Mesenchymal stem cell (in vitro differentiated cells and primary cell): ENCODE results near the gene ELOVL6.

ENCODE experiments used
- DNase-seq: peaks from one replicate; pipeline ENCODE4 v3.0.0-alpha.2; 2013
- H2AFZ ChIP-seq: one replicate; pipeline ENCODE4 v1.6.1; 2013; ENCODE audit warnings: low read depth, mild to moderate bottlenecking, control low read depth, inconsistent platforms, low read length, moderate library complexity
- H2AK5ac ChIP-seq: 2 replicates; pipeline ENCODE4 v1.6.1; 2013; ENCODE audit warnings: low read length, moderate library complexity, mild to moderate bottlenecking, inconsistent platforms; ENCODE audit not compliant: severe bottlenecking
- H2BK120ac ChIP-seq: one replicate; pipeline ENCODE4 v1.6.1; 2013; ENCODE audit warnings: low read depth, mild to moderate bottlenecking, inconsistent platforms, low read length, moderate library complexity
- H2BK12ac ChIP-seq, 2 experiments: one replicate each; pipeline ENCODE4 v1.6.1; 2013; ENCODE audit warnings: inconsistent platforms in 2 of 2, low read length in 2 of 2, mild to moderate bottlenecking in 2 of 2, moderate library complexity in 2 of 2, control low read depth in 1 of 2
- H2BK15ac ChIP-seq: one replicate; pipeline ENCODE4 v1.6.1; 2013; ENCODE audit warnings: mild to moderate bottlenecking, low read depth, inconsistent platforms; ENCODE audit not compliant: poor library complexity, severe bottlenecking
- H2BK5ac ChIP-seq: 2 replicates; pipeline ENCODE4 v1.6.1; 2013; ENCODE audit warnings: low read depth, mild to moderate bottlenecking, low read length, control low read depth, inconsistent platforms; ENCODE audit not compliant: poor library complexity, severe bottlenecking
- H3K14ac ChIP-seq, 2 experiments: one replicate each; pipeline ENCODE4 v1.6.1; 2013; ENCODE audit warnings: inconsistent platforms in 2 of 2, low read length in 2 of 2, control low read depth in 1 of 2, mild to moderate bottlenecking in 1 of 2, moderate library complexity in 1 of 2
- H3K18ac ChIP-seq, 2 experiments: one replicate each; pipeline ENCODE4 v1.6.1; 2013; ENCODE audit warnings: inconsistent platforms in 2 of 2, low read length in 2 of 2, control low read depth in 1 of 2, low read depth in 1 of 2, mild to moderate bottlenecking in 1 of 2
- H3K23ac ChIP-seq, 2 experiments: one replicate each; pipeline ENCODE4 v1.6.1; 2013; ENCODE audit warnings: inconsistent platforms in 2 of 2, low read length in 2 of 2, mild to moderate bottlenecking in 2 of 2, moderate library complexity in 2 of 2, control low read depth in 1 of 2
- H3K27ac ChIP-seq: 2 replicates; pipeline ENCODE4 v1.5.1; 2013; ENCODE audit warnings: mild to moderate bottlenecking, moderate library complexity, low read length, control low read depth, inconsistent platforms; ENCODE audit not compliant: poor library complexity, severe bottlenecking
- H3K27me3 ChIP-seq, 2 experiments: 2 replicates each; pipeline versions ENCODE4 v1.6.1 to v1.7.0; 2013; ENCODE audit warnings: low read length in 2 of 2, mild to moderate bottlenecking in 2 of 2, moderate library complexity in 2 of 2, control low read depth in 1 of 2, inconsistent platforms in 1 of 2; ENCODE audit not compliant: control insufficient read depth in 1 of 2, insufficient read depth in 1 of 2
- H3K36me3 ChIP-seq, 2 experiments: 2 replicates each; pipeline versions ENCODE4 v1.6.1 to v1.7.0; 2013; ENCODE audit warnings: low read length in 2 of 2, control low read depth in 1 of 2, inconsistent platforms in 1 of 2, low read depth in 1 of 2, mild to moderate bottlenecking in 1 of 2; ENCODE audit not compliant: insufficient read depth in 2 of 2, control insufficient read depth in 1 of 2
- H3K4ac ChIP-seq, 2 experiments: one replicate each; pipeline ENCODE4 v1.6.1; 2013; ENCODE audit warnings: inconsistent platforms in 2 of 2, low read length in 2 of 2, mild to moderate bottlenecking in 2 of 2, moderate library complexity in 2 of 2, control low read depth in 1 of 2, low read depth in 1 of 2
- H3K4me1 ChIP-seq: 2 replicates; pipeline ENCODE4 v1.6.1; 2013; ENCODE audit warnings: low read depth, low read length, control low read depth; ENCODE audit not compliant: control insufficient read depth, insufficient read depth
- H3K4me2 ChIP-seq: 2 replicates; pipeline ENCODE4 v1.6.1; 2013; ENCODE audit warnings: low read length, mild to moderate bottlenecking, inconsistent platforms; ENCODE audit not compliant: poor library complexity, severe bottlenecking
- H3K4me3 ChIP-seq, 2 experiments: 2 replicates each; pipeline versions ENCODE4 v1.5.1 to v1.7.0; 2013; ENCODE audit warnings: low read length in 2 of 2, mild to moderate bottlenecking in 2 of 2, control low read depth in 1 of 2, low read depth in 1 of 2; ENCODE audit not compliant: insufficient read depth in 1 of 2
- H3K79me1 ChIP-seq: replicated peaks from 2 replicates; pipeline ENCODE4 v1.6.1; 2013; ENCODE audit warnings: mild to moderate bottlenecking, control low read depth, low read length, inconsistent platforms; ENCODE audit not compliant: poor library complexity, severe bottlenecking
- H3K9ac ChIP-seq: 2 replicates; pipeline ENCODE4 v1.7.0; 2013; ENCODE audit warnings: mild to moderate bottlenecking, low read length, moderate library complexity
- H3K9me3 ChIP-seq: 2 replicates; pipeline ENCODE4 v1.7.0; 2013; ENCODE audit warnings: mild to moderate bottlenecking, low read length; ENCODE audit not compliant: control insufficient read depth
- H4K8ac ChIP-seq: one replicate; pipeline ENCODE4 v1.6.1; 2013; ENCODE audit warnings: inconsistent platforms, mild to moderate bottlenecking, low read length, moderate library complexity
- H4K91ac ChIP-seq: one replicate; pipeline ENCODE4 v1.6.1; 2013; ENCODE audit warnings: mild to moderate bottlenecking, low read length, inconsistent platforms
- WGBS: methylation state at CpG from one replicate; pipeline ENCODE4 v1.1.7; 2013; ENCODE audit warnings: mixed read lengths; 5-methylcytosine and 5-hydroxymethylcytosine counted together

The ELOVL6 gene

GRCh38 chr4:109999585-109999912 lies 198.9 kb downstream of the ELOVL6 start:
- Histone ChIP-seq H3K79me1 (no peaks in the 10 kb centered on the region), H3K4me3 (no peak overlapping the region), H2BK5ac (no peak overlapping the region), H4K91ac (no peak overlapping the region), H3K4ac (no peak overlapping the region), H2AFZ (no peak overlapping the region), H4K8ac (peak overlapping the region; percentile 19), H3K9ac (no peak overlapping the region), H2BK15ac (no peak overlapping the region), H2BK120ac (no peak overlapping the region), H2BK12ac (no peak overlapping the region), H3K27ac (no peak overlapping the region), H2AK5ac (no peak overlapping the region), H3K23ac (no peak overlapping the region), H3K36me3 (no peaks in the 10 kb centered on the region), H3K14ac (no peak overlapping the region), H3K27me3 (no peaks in the 10 kb centered on the region), H3K4me2 (no peak overlapping the region), H3K4me1 (peaks cover 2% of the 10 kb centered on the region), H3K9me3 (no peaks in the 10 kb centered on the region), H3K18ac (no peak overlapping the region)
- DNase-seq: no peak
- 88% methylated on average over 9 of the region's 9 CpGs for WGBS

GRCh38 chr4:109998867-109999584 lies 199.4 kb downstream of the ELOVL6 start:
- Histone ChIP-seq H2BK120ac (no peak overlapping the region), H2AFZ (no peak overlapping the region), H3K4me1 (peaks cover 2% of the 10 kb centered on the region), H3K9me3 (no peaks in the 10 kb centered on the region), H3K18ac (no peak overlapping the region), H2BK15ac (no peak overlapping the region), H3K27ac (no peak overlapping the region), H3K27me3 (peaks cover 0 to 4% of the 10 kb centered on the region in 2 experiments), H4K91ac (no peak overlapping the region), H3K23ac (no peak overlapping the region), H3K4me3 (no peak overlapping the region), H2BK5ac (no peak overlapping the region), H2BK12ac (no peak overlapping the region), H3K9ac (no peak overlapping the region), H3K4ac (no peak overlapping the region), H3K14ac (no peak overlapping the region), H3K36me3 (no peaks in the 10 kb centered on the region), H3K79me1 (no peaks in the 10 kb centered on the region), H2AK5ac (no peak overlapping the region), H4K8ac (no peak overlapping the region), H3K4me2 (no peak overlapping the region)
- 72% methylated on average over 2 of the region's 3 CpGs for WGBS
- peak; percentile 73 for DNase-seq

- no peak overlapping the region for H2BK15ac ChIP-seq
- 97% methylated on average over 3 of the region's 3 CpGs for WGBS
- H3K4me2 ChIP-seq: no peak overlapping the region
- peaks cover 2% of the 10 kb centered on the region for H3K4me1 ChIP-seq
- H3K36me3 ChIP-seq: no peaks in the 10 kb centered on the region
- H3K27ac ChIP-seq: no peak overlapping the region
- H4K8ac ChIP-seq: no peak overlapping the region
- no peak overlapping the region for H3K14ac ChIP-seq
- H4K91ac ChIP-seq: no peak overlapping the region
- no peak for DNase-seq
- H2AFZ ChIP-seq: no peak overlapping the region
- no peak overlapping the region for H3K18ac ChIP-seq
- no peaks in the 10 kb centered on the region for H3K9me3 ChIP-seq
- H3K9ac ChIP-seq: no peak overlapping the region
- H2AK5ac ChIP-seq: no peak overlapping the region
- H3K4me3 ChIP-seq: no peak overlapping the region
- no peak overlapping the region for H2BK5ac ChIP-seq
- no peak overlapping the region for H2BK120ac ChIP-seq
- H3K79me1 ChIP-seq: no peaks in the 10 kb centered on the region
- no peak overlapping the region for H3K4ac ChIP-seq
- no peak overlapping the region for H2BK12ac ChIP-seq
- peaks cover 0 to 4% of the 10 kb centered on the region in 2 experiments for H3K27me3 ChIP-seq
- H3K23ac ChIP-seq: no peak overlapping the region
These were observed 201.9 kb downstream of the ELOVL6 start for GRCh38 chr4:109996526-109996925.
